Fibroblast of skin of scalp (primary cell): ENCODE measurements around the gene PDE9A.
A peak's percentile ranks its signal among the peaks of the same experiment; 100 is the strongest.
"Not testable (repeated sequence)": the region's sequence is repeated elsewhere in the genome, so short reads cannot be mapped to it uniquely, and the experiment has no call there.

ENCODE experiments used
- DNase-seq: peaks from one replicate; pipeline ENCODE4 v3.0.0-alpha.2; 2013

PDE9A gene

GRCh38 chr21:42715427-42715826 is 62.0 kb downstream of the PDE9A start:
- not testable (repeated sequence) for DNase-seq

- DNase-seq, result no peak
These were observed 62.7 kb downstream of the PDE9A start for GRCh38 chr21:42716074-42716473.

- not testable (repeated sequence) for DNase-seq
These were observed 67.1 kb downstream of the PDE9A start for GRCh38 chr21:42720484-42720883.

GRCh38 chr21:42721341-42721824 is 68.0 kb downstream of the PDE9A start:
- no peak for DNase-seq

GRCh38 chr21:42722153-42722552 is 68.7 kb downstream of the PDE9A start:
- no peak for DNase-seq

- no peak for DNase-seq
These were observed 69.5 kb downstream of the PDE9A start for GRCh38 chr21:42722808-42723473.

- DNase-seq, result peak; percentile 84
These were observed 71.0 kb downstream of the PDE9A start for GRCh38 chr21:42724226-42724920.

- DNase-seq, result no peak
These were observed 72.1 kb downstream of the PDE9A start for GRCh38 chr21:42725416-42725930.

GRCh38 chr21:42731264-42732032 is 78.0 kb downstream of the PDE9A start:
- DNase-seq, result no peak

GRCh38 chr21:42732033-42732410 is 78.6 kb downstream of the PDE9A start:
- no peak for DNase-seq

- DNase-seq, result no peak
These were observed 79.7 kb downstream of the PDE9A start for GRCh38 chr21:42733037-42733627.

GRCh38 chr21:42733874-42734273 is 80.5 kb downstream of the PDE9A start:
- DNase-seq, result no peak

- DNase-seq, result no peak
These were observed 81.0 kb downstream of the PDE9A start for GRCh38 chr21:42734323-42734971.

GRCh38 chr21:42735061-42735460 is 81.6 kb downstream of the PDE9A start:
- DNase-seq, result no peak

GRCh38 chr21:42735944-42736343 is 82.5 kb downstream of the PDE9A start:
- no peak for DNase-seq

GRCh38 chr21:42736646-42737350 is 83.4 kb downstream of the PDE9A start:
- no peak for DNase-seq

GRCh38 chr21:42737951-42738590 is 84.7 kb downstream of the PDE9A start:
- no peak for DNase-seq

GRCh38 chr21:42739061-42739931 is 85.9 kb downstream of the PDE9A start:
- no peak for DNase-seq

GRCh38 chr21:42740405-42740909 is 87.0 kb downstream of the PDE9A start:
- no peak for DNase-seq

- DNase-seq, result no peak
These were observed 87.6 kb downstream of the PDE9A start for GRCh38 chr21:42741066-42741465.
